ENCODE results near the gene GPR152.

GPR152 gene

DNA sequence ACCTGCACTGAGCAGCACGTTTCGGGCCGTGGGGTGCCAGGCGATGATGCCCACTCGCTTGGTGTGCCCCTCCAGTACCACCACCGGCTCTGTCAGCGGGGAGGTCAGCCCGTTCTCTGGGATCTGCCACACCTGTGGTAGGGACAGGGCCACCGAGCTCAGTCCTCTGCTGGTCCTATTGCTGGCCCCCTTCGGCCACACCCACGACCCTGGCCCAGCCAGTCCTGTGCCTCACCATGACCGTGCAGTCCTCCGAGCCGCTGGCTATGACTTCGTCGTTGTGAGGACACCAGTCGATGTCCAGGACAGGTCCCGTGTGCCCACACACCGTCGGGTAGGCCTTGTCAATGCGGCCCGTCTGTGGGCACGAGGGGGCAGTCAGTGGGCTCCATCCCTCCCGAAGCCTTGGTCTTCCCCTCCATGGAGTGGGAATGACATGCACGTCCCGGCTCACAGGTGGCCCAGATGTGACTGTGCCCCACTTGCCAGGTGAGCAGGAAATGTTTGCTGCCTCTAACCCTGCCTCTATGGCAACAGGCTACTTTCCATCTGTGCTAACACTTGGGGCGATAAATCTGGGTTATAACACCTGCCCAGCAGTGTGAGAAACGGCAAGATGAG is 10.7 kb downstream of the GPR152 start:
- in situ Hi-C loops (cut with MboI; ENCODE audit: low sequenced_read_pairs): no loop called here

DNA sequence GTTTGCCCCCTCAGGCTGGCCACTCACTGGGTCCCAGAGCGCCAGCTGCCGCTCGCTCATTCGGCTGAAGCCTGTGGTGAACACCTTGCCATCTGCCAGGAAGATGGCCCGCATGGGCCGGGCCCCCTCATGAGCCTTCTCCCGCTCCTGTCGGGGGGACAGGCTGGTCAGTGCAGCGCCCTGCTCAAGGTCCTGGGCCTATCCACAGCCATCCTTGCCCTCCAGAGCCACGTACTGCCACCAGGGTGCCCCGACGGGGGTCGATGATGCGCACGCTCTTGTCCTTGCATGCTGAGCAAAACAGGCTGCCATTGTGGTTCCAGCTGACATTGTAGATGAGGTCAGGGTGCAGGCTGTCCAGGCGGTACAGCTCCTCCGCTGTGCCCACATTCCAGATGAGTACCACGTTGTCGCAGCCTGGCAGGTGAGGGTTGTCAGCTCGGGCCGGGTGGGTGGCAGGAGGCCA is 11.4 kb downstream of the GPR152 start:
- in situ Hi-C loops (cut with MboI; ENCODE audit: low sequenced_read_pairs): no loop called here

DNA sequence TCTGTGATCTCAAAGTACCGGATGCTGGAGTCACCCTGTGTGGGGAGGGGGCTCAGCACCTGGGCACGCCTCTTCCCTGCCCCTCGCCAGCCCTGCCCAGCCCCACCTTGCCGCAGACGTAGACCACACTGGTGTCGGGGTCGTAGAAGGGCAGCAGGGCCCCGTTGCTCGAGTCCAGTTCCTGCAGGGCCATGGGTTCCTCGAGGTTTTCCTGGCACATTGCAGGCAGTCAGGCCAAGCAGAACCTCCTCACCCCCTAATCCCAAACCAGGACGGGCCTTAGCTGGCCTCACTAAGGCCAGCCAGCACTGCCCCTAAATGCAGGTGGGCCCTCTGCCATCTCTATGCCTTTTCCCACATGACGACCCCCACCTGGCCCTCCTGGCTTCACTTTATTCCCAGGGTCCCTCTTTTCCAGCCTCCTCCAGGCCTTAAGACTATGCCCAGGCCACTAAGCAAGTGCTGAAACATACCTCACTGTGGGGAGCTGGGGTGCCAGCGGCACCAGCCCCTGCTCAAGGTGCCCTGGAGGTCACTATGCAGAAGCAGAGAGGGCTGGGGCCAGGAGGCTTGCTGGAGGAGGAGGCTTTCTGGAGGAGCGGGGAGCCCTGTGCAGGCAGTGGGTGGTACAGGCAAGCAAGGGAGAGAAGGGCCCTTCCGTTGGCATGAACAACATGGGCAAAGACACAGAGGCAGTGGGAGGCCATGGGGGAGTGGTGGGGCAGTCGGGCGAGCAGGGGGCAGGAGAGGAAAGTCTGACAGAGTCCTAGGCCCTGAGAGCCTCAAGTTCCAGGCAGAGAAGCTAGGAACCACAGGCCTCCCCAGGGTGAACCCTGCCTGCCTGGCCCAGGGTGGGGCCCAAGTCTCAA is 12.1 kb downstream of the GPR152 start:
- in situ Hi-C loops (cut with MboI; ENCODE audit: low sequenced_read_pairs): no loop called here

DNA sequence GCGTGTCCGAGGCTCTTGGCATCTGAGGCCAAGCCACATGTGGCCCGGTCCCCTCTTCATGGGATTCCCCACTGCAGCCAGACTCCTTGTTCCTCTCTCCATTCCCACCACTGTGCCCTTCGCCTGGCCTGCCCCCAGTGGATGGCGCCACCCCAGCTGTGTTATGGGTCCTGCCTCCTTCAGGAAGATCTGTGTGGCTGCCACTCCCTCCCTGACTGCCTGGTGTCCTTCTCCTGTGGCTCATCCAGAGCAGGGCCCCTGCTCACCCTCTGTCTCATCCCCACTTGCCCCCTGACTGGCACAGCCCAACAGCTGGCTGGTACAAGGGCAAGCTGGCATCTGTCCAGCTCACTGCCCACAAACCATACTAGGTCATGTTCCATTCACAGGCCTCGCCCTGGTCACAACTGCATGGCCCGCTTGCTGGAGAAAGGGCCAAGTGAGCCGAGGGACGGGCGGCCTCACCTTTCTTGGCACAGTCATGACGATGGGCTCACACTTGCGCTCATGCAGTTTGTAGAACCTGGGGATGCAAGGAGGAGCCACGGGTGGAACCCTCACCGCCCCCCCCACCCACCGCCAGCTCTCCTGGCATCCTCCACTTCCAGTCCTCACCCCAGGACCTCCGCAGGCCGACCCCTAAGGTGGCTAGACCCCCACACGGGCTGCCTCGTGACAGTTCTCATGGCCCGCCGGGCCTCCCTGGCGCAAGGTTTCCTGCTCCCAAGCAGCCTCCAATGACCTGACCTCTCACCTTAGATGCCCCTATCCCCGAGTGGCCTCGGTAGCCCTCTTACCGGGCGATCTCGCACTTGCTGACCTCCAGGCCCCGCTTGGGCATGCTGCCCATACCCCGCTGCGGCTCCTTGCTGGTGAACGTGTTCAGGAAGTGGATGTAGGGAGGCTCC is 13.0 kb downstream of the GPR152 start:
- in situ Hi-C loops (cut with MboI; ENCODE audit: low sequenced_read_pairs): no loop called here

DNA sequence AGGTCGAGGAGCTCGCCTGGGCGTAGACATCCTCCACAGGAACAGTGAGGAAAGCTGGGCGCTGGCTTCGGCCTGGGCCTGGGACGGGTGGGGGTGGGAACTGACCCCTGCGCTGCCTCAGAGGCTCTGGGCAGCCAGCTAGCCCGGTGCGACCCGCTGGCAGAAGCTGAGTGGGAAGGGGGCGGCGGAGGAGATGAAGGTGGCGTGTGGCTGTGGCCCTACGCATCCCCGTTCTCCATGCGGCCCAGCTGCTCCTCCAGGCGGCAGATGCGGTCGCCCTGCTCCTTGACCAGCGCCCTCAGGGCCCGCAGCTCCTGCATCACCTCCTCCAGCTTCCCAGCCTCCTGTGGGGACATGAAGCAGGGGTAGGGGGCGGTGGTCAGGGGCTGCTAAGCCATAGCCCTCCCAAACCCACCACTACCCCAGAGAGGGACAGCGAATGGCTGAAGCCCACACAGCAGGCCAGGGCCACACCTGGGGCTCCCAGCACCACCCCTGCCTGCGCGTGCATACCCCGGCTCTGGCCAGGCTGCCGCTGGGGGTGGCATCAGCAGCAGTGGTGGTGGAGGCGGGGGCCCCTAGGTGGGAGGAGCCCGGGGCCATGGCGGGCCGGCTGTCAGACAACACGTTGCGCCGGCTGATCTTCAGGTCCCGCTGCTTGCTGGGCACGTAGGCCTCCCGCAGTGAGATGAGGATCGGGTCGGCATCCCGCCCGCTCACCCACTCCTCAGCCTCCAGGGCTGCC is 14.2 kb downstream of the GPR152 start:
- in situ Hi-C loops (cut with MboI; ENCODE audit: low sequenced_read_pairs): no loop called here

DNA sequence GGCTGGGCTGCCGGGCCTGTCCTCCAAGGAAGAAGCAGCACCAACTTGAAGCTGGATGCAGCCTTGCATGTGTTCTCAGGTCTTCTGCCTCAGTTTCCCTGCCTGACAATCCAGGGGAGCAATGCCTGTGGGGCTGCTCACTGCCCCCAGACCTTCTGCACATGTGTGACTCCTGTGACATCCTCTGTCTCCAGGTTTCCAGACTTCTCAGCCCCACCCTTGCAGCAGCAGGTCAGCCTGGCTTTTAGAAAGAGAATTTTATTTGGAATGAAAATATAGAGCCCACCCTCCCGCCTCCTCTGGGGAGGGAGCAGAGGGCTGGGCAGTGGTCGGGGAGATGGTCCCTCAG is 14.7 kb downstream of the GPR152 start:
- in situ Hi-C loops (cut with MboI; ENCODE audit: low sequenced_read_pairs): no loop called here

DNA sequence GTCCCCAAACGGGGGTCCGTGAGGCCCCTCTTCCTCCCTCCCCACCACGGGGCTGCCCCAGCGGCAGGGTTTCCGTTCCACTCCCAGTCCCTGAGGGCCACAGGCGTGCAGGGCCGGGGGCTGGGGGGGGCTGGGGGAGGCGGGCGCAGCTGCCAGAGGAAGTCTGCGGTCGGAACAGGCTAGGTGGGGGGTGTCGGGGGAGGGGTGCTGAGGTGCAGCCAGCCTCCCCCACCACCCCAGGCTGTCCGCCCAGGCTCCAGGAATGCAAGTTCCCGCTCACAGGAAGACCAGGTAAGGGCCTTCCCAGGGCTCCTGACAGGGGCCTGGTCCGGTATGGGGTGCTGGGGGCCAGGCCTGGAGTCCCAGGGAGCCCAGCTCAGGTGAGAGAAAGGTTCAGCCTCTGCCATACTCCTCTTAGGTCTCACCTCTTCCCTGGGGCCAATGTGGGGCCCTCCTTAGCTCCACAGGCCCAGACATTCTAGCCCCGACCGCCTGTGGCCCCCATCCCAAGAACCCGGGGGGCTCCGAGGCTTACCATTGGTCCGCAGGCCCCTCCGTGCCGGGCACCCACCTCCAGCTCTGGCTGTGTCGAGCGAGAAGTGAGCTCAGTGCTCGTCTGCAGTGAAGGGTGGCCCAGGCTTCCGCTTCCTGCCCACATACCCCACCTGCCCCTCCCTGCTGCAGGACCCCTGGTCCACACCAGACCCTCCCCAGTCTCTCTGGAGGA is 15.3 kb downstream of the GPR152 start, which contains the start of gene PTPRCAP:
TSS of gene PTPRCAP (minus strand) at position 601 of the 727 bp plus-strand sequence. CDS start at position 538, 63 bp downstream.
- in situ Hi-C loops (cut with MboI; ENCODE audit: low sequenced_read_pairs): no loop called here

DNA sequence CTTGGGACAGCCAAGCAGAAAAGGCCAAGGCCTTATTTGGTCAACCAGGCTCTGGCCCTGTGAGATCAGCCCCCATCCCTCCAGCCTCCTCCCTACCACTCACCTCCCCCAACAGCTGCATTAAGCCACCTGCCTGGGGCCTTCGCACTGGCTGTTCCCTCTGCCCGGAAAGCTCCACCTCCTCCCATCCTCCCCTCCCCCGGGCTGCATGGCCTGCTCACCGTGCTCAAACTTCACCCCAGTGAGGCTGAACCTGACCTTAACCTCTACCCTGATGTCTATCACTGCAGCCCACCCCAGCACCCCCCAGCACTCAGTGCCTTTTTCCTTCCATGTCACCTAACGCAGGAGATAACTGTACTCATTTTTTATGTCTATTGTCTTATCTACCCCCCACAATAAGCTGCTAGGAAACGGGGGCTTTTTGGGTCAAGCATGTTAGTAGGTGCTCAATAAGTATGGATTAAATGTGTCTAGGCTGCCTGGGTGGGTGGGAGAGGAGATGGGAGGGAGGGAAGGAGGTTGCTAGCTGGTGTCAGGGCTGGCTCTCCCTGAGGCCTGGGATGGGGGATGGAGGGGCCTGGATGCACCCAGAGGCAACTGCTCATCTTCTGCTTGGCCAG is 16.0 kb downstream of the GPR152 start:
- in situ Hi-C loops (cut with MboI; ENCODE audit: low sequenced_read_pairs): no loop called here

DNA sequence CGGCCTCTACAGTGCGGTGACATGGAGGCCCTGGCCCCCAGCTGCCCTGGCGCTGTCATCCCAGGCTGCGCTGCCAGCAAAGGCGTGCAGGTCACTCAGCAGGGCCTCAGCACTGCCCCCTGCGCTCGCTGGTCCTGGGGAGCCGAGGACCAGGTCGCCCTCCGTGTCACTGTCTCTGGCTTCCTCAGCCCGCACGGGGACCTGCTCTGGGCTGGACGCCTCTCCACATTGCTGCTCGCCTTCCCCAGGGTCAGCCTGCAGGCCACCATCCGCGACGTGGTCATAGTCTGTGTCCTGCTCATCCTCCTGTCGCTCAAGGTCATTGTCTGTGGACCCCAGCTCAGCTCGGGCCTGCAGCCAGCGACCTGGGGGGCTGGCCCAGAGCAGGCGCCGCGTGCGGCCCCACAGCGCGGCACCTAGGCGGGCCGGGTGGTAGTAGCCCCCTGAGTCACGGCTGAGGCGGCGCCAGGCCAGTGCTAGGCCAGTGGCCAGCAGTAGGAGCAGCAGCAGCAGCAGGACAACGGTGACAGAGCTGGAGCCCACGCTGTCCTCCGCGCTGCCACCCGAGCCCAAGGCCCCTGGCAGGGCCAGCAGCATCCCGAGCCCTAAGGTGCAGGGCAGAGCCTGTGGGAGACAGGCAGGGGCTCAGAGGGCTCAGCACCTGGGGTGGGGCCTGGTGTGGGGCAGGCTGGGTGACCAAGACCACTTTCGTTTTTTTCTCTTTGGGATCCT is 16.6 kb downstream of the GPR152 start:
- in situ Hi-C loops (cut with MboI; ENCODE audit: low sequenced_read_pairs): no loop called here

DNA sequence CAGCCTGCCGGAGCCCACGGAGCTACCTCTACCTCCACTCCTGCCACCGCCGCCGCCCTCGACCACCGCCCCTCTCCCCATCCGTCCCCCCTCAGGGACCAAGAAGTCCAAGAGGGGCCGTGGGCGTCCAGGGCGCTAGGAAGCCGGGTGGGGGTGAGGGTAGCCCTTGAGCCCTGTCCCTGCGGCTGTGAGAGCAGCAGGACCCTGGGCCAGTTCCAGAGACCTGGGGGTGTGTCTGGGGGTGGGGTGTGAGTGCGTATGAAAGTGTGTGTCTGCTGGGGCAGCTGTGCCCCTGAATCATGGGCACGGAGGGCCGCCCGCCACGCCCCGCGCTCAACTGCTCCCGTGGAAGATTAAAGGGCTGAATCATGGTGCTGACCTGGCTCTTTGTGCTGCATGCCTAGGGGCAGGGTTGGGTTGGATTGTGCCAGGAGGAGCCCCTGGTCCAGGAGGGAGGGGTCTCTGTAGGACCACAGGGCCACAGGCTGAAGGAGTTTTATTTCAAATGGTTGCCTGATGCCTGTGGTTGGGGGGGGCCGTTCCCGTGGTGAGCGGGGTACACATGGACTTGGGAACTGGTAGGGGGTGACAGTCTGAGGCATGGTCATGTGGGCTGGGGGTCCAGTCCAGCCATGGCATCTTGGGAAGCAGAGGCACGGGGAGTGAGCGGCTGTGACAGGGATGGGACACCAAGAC is 17.4 kb downstream of the GPR152 start:
- in situ Hi-C loops (cut with MboI; ENCODE audit: low sequenced_read_pairs): no loop called here

DNA sequence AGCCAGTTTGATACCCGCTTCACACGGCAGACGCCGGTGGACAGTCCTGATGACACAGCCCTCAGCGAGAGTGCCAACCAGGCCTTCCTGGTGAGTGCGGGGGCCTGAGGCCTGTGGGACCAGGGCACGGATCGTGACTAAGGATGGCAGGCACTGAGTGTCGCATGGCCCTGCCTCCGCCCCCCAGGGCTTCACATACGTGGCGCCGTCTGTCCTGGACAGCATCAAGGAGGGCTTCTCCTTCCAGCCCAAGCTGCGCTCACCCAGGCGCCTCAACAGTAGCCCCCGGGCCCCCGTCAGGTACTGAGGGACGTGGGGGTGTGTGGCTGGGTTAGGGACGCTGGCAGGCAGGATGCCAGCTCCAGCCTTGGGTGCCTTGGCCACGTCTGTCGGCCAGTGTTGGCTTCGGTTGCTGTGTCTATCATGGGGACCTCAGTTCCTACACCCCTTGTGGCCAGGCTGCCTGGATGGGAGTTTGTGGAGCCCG is 18.1 kb downstream of the GPR152 start:
- in situ Hi-C loops (cut with MboI; ENCODE audit: low sequenced_read_pairs): no loop called here

DNA sequence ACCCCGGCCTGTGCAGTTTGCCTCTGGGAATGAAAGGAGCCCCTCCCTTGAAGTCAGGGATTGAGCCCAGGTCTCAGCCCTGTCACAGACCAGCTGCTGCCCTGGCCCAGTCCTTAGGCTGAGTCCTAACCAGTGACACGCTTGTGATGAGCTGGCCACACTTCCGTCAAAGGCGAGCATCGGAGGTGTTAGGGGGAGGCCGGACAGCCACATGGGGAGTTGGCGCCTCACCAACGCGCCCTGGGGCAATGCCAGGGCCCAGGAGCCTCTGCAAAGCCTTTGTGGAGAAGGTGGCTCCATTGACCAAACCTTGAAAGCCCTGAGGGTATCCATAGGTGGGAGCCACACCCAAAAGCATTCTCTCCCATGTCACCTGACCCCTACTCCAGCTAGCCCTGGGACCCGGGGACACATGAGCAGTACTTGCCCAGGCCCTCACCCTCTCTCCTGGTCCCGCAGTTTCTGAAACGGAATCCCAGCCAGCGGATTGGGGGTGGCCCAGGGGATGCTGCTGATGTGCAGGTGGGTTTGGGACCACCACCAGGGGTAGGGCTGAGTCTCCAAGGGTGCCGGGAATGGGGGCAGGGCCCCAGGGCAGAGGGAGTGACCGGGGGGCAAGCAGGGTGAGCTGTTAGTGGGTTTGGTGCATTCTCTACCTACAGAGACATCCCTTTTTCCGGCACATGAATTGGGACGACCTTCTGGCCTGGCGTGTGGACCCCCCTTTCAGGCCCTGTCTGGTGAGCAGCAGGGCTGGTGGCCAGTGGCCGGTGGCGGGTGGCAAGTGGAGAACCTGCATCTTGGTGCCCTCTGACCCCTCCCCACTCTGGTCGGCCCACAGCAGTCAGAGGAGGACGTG is 18.8 kb downstream of the GPR152 start:
- in situ Hi-C loops (cut with MboI; ENCODE audit: low sequenced_read_pairs): no loop called here

DNA sequence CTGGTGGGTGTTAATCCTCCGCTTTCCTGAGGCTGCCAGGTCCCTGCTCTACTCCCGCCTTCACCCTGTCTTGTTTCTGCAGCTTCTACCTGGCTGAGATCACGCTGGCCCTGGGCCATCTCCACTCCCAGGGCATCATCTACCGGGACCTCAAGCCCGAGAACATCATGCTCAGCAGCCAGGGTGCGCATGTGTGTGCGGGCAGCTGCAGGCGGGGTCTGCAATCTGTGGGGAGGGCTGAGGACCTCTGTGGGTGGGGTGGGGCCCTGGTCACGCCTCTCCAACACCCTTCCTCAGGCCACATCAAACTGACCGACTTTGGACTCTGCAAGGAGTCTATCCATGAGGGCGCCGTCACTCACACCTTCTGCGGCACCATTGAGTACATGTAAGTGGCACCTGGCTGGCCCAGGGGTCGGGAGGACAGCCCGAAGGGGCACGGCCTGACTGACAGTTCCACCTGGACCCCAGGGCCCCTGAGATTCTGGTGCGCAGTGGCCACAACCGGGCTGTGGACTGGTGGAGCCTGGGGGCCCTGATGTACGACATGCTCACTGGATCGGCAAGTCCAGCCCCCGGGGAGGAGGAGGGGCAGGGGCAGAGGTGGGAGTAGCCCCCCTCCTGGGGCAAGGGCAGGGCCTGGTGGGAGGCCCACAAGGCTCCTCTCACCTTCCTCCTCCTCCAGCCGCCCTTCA is 19.7 kb downstream of the GPR152 start:
- in situ Hi-C loops (cut with MboI; ENCODE audit: low sequenced_read_pairs): no loop called here

DNA sequence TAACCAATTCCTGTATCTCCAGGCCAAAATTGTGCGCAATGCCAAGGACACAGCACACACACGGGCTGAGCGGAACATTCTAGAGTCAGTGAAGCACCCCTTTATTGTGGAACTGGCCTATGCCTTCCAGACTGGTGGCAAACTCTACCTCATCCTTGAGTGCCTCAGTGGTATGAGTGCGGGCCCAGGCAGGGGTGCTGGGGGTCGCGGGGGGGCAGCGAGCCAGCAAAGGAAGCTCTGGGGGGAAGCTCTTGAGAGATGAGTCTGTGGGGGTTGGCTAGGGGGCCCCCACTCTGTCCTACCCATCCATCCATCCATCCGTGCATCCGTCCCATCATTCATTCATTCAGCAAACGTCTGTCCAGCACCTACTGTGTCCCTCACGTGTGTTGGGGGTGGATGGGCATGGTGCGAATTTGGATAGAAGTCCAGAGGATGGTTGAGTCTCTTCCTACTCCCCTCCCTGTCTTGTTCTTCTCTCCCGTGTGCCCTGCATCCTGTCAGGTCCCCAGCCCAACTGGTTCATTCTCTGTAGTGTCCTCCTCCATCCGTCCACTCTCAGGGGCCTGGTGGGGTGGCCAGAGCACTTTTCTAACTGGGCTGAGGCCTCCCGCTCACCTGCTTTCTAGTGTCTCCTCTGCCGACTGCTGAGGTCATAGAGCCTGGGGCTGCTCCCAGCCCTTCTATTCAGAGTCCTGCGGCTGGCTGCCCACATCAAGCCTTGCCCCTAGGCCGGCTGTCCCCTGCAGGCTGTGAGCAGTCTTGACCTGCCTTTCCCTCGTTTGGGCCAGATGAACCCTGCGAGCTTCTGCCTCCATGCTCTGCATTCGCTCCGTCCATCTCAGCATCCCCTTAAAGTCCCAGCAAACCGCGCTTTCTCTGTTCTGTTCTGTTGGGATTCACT is 20.9 kb downstream of the GPR152 start:
- in situ Hi-C loops (cut with MboI; ENCODE audit: low sequenced_read_pairs): no loop called here

DNA sequence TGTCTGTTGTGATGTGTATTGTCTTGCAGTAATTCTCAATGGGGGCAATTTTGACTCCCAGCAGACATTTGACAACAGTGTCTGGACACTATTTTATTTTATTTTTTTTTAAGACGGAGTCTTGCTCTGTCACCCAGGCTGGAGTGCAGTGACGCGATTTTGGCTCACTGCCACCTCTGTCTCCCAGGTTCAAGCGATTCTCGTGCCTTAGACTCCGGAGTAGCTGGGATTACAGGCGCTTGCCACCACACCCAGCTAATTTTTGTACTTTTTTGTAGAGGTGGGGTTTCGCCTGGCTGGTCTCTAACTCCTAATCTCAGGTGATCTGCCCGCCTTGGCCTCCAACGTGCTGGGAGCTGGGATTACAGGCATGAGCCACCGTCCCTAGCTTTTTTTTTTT is 22.8 kb downstream of the GPR152 start:
- in situ Hi-C loops (cut with MboI; ENCODE audit: low sequenced_read_pairs): no loop called here

Measured in HL-60/S4 treated with retinoic acid at 250 ng/mL for 4 days and 3 days (cell line).